ENCODE data around the gene ERC2.

GRCh38 chr3:55823001-55823400, 645.3 kb downstream of the ERC2 start:
- no peak for TF ChIP-seq GATA2 (IDR thresholded peaks at IDR 0.05; ENCODE audit: low read depth, low read length)
- no peak for TF ChIP-seq GATA3 (IDR thresholded peaks at IDR 0.05; ENCODE audit: low read depth, low read length)

Data from SH-SY5Y (cell line).